OCI-LY1 (cell line): ENCODE results near the gene VCL.

ENCODE experiments used
- H2AFZ ChIP-seq: fragments of 200-600 bp; sonication (generic), shearing (Covaris generic); 2 replicates; pipeline ENCODE4 v1.6.0; 2014; ENCODE audit warnings: antibody characterized with exemption, mild to moderate bottlenecking, low read length
- H3F3A ChIP-seq: fragments of 200-600 bp; sonication (generic), shearing (Covaris generic); 2 replicates; pipeline ENCODE4 v1.6.0; 2014; ENCODE audit warnings: mild to moderate bottlenecking, antibody characterized with exemption, low read length, moderate library complexity; ENCODE audit not compliant: insufficient read depth
- H3K27ac ChIP-seq: fragments of 200-600 bp; sonication (generic); 2 replicates; pipeline ENCODE4 v1.5.1; 2014; ENCODE audit warnings: low read length, mixed run types, mild to moderate bottlenecking, low read depth; ENCODE audit not compliant: poor library complexity, severe bottlenecking
- H3K27me3 ChIP-seq: fragments of 200-600 bp; sonication (generic); 2 replicates; pipeline ENCODE4 v1.6.0; 2014; ENCODE audit warnings: antibody characterized with exemption, mild to moderate bottlenecking, low read length, moderate library complexity; ENCODE audit not compliant: insufficient read depth
- H3K36me3 ChIP-seq: fragments of 200-600 bp; sonication (generic); 2 replicates; pipeline ENCODE4 v1.6.1; 2014; ENCODE audit warnings: mild to moderate bottlenecking, antibody characterized with exemption, low read length, moderate library complexity, mixed read lengths; ENCODE audit not compliant: insufficient read depth
- H3K4me1 ChIP-seq: fragments of 200-600 bp; sonication (generic); 2 replicates; pipeline ENCODE4 v1.5.1; 2014; ENCODE audit warnings: mild to moderate bottlenecking, low read length, moderate library complexity; ENCODE audit not compliant: insufficient read depth, severe bottlenecking
- H3K4me2 ChIP-seq: fragments of 200-600 bp; sonication (generic), shearing (Covaris generic); 2 replicates; pipeline ENCODE4 v1.6.1; 2014; ENCODE audit warnings: low read length
- H3K4me3 ChIP-seq: fragments of 200-600 bp; sonication (generic); 2 replicates; pipeline ENCODE4 v1.5.1; 2014; ENCODE audit warnings: low read length, low read depth, mild to moderate bottlenecking, mixed read lengths; ENCODE audit not compliant: poor library complexity, severe bottlenecking
- H3K79me2 ChIP-seq: fragments of 200-600 bp; shearing (Covaris generic); 2 replicates; pipeline ENCODE4 v1.6.1; 2016; ENCODE audit warnings: mixed run types, low read length, mixed read lengths; ENCODE audit not compliant: insufficient read depth
- H3K9ac ChIP-seq: fragments of 200-600 bp; sonication (generic), shearing (Covaris generic); 2 replicates; pipeline ENCODE4 v1.6.1; 2014; ENCODE audit warnings: mild to moderate bottlenecking, low read length, mixed read lengths
- H3K9me2 ChIP-seq: fragments of 200-600 bp; sonication (generic), shearing (Covaris generic); 2 replicates; pipeline ENCODE4 v1.6.1; 2014; ENCODE audit warnings: low read depth, mild to moderate bottlenecking, low read length, mixed read lengths
- H3K9me3 ChIP-seq: fragments of 200-600 bp; shearing (Covaris generic); 2 replicates; pipeline ENCODE4 v1.6.1; 2014; ENCODE audit warnings: low read length, mixed read lengths
- H4K20me1 ChIP-seq: fragments of 200-600 bp; sonication (generic), shearing (Covaris generic); 2 replicates; pipeline ENCODE4 v1.6.0; 2016; ENCODE audit warnings: mild to moderate bottlenecking, low read length; ENCODE audit not compliant: insufficient read depth
- CTCF ChIP-seq: fragments of 200-600 bp; sonication (generic), shearing (Covaris generic); IDR thresholded peaks from 2 replicates; pipeline ENCODE4 v1.5.1; 2017; ENCODE audit warnings: mild to moderate bottlenecking, antibody characterized with exemption, low read length, moderate library complexity, mixed read lengths
- EZH2 ChIP-seq: fragments of 200-600 bp; sonication (generic), shearing (Covaris generic); IDR thresholded peaks from 2 replicates; pipeline ENCODE4 v1.8.0; 2017; ENCODE audit warnings: borderline replicate concordance, mixed run types, mild to moderate bottlenecking, antibody characterized with exemption, low read length, moderate library complexity, mixed read lengths

VCL gene

GRCh38 chr10:74167443-74167842 is 169.5 kb downstream of the VCL start:
- Histone ChIP-seq H2AFZ (no peak overlapping the region), H3K9me2 (no peaks in the 10 kb centered on the region), H3K4me3 (no peak overlapping the region), H3K36me3 (no peaks in the 10 kb centered on the region; the same call in 1 of the 2 replicates), H4K20me1 (no peaks in the 10 kb centered on the region), H3K4me1 (peaks cover 10% of the 10 kb centered on the region), H3F3A (no peaks in the 10 kb centered on the region), H3K27ac (no peak overlapping the region), H3K9ac (no peak overlapping the region), H3K9me3 (no peaks in the 10 kb centered on the region), H3K27me3 (no peaks in the 10 kb centered on the region), H3K79me2 (no peaks in the 10 kb centered on the region), H3K4me2 (no peak overlapping the region)
- TF ChIP-seq EZH2 = no peak
- no peak for TF ChIP-seq CTCF
